ENCODE measurements around the gene DEFB128.

DEFB128 gene

DNA sequence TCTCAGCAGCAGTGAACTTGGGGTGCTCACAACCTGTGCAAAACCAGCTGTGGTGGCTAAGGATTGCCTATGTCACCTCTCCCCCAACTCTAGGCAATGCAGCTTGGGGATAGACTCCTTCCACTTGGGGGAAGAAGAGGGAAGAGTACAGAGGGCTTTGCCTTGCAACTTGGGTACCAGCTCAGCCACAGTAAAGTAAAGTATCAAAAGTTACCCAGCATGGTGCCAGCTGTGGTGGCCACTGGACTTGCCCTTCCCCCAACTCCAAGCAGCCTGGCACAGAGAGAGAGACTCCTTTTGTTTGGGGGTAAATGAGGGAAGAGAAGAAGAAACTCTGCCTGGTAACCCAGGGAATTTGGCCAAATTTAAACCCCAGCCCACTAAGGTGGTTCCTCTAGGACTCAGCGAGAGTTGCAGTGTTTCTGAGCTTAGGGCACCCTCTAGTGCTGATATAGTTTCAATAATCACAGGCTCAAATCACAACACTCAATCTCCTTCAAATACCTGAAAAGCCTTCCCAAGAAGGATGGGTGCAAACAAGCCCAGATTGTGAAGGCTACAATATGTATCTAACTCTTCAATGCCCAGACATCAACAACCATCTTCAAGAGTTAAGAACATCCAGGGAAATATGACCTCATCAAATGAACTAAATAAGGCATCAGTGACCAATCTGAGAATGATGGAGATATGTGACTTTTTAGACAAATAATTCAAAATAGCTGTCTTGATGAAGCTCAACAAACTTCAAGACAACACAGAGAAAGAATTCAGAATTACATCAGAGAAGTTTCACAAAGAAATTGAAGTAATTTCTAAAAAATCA is 30.0 kb upstream of the DEFB128 start:
- Histone ChIP-seq H2BK15ac (ENCODE audit: low read length) (no peak overlapping the region), H3K18ac (ENCODE audit: low read length) (no peak overlapping the region), H3K9me3 (replicated peaks in 1 of 2; ENCODE audit: control insufficient read depth in 2 of 2, insufficient read depth in 1 of 2, low read depth in 1 of 2, low read length in 2 of 2) (no peaks in the 10 kb centered on the region), H2AFZ (ENCODE audit: low read length) (no peak overlapping the region), H2AK5ac (ENCODE audit: low read depth, low read length) (no peak overlapping the region), H2BK5ac (ENCODE audit: low read length) (no peak overlapping the region), H3K36me3 (replicated peaks in 1 of 2; ENCODE audit: control insufficient read depth in 2 of 2, insufficient read depth in 2 of 2, low read length in 2 of 2) (no peaks in the 10 kb centered on the region), H4K8ac (ENCODE audit: low read depth, low read length) (no peak overlapping the region), H3K27ac (replicated peaks; ENCODE audit: low read length) (no peak overlapping the region), H4K91ac (ENCODE audit: low read depth, low read length, poor library complexity) (no peak overlapping the region), H3K27me3 (ENCODE audit: control insufficient read depth in 3 of 3, insufficient read depth in 3 of 3, low read depth in 1 of 3, low read length in 3 of 3) (peaks cover 0 to 10% (median 0%) of the 10 kb centered on the region in 3 experiments), H3K79me1 (ENCODE audit: low read depth, low read length) (no peaks in the 10 kb centered on the region), H2BK120ac (ENCODE audit: low read depth, low read length) (no peak overlapping the region), H3K4ac (ENCODE audit: low read length) (no peak overlapping the region), H3K4me3 (ENCODE audit: low read length in 2 of 2) (no peak overlapping the region), H3K9ac (ENCODE audit: low read depth, low read length, poor library complexity) (no peak overlapping the region), H3K14ac (ENCODE audit: low read length) (no peak overlapping the region), H2BK12ac (ENCODE audit: low read length) (no peak overlapping the region), H3K23ac (ENCODE audit: low read depth, low read length, poor library complexity) (no peak overlapping the region), H3K4me2 (ENCODE audit: insufficient read depth, low read length, poor library complexity, severe bottlenecking) (no peak overlapping the region), H3K4me1 (ENCODE audit: control insufficient read depth in 2 of 2, insufficient read depth in 1 of 2, low read depth in 1 of 2, low read length in 2 of 2) (peaks cover 0 to 2% of the 10 kb centered on the region in 2 donors)
- no peak for DNase-seq (ENCODE audit: low spot score)
- no CpG with 5 or more reads among the region's 1 CpG for WGBS, 2 donors (ENCODE audit: extremely low coverage in 2 of 2, insufficient read length in 2 of 2, insufficient replicate concordance in 1 of 2)

DNA sequence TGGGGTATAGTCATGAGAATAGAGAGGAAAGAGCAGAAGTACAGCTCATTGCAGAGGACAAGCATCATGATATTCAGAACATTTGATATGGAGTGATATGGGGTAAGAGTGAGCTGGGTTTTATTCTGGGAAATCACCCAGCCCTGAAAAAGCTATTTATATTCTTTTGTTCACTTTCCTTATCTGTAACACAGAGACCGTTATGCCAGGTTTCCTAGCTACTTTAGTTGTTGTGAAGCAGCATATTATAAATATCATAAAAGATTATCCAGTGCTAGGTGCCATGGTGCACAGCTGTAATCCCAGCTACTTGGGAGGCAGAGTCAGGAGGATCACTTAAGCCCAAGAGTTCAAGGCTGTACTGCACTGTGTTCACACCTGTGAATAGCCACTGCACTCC is 27.8 kb upstream of the DEFB128 start:
- H3K9ac ChIP-seq (ENCODE audit: low read depth, low read length, poor library complexity), result no peak overlapping the region
- H3K27ac ChIP-seq (replicated peaks; ENCODE audit: low read length), result no peak overlapping the region
- H2BK120ac ChIP-seq (ENCODE audit: low read depth, low read length), result no peak overlapping the region
- H3K18ac ChIP-seq (ENCODE audit: low read length), result no peak overlapping the region
- H3K4me2 ChIP-seq (ENCODE audit: insufficient read depth, low read length, poor library complexity, severe bottlenecking), result no peak overlapping the region
- no peak overlapping the region for H2BK15ac ChIP-seq (ENCODE audit: low read length)
- no peak overlapping the region for H3K4me3 ChIP-seq (ENCODE audit: low read length in 2 of 2)
- no peak for DNase-seq (ENCODE audit: low spot score)
- no peak overlapping the region for H3K23ac ChIP-seq (ENCODE audit: low read depth, low read length, poor library complexity)
- H3K14ac ChIP-seq (ENCODE audit: low read length), result no peak overlapping the region
- H3K4ac ChIP-seq (ENCODE audit: low read length), result no peak overlapping the region
- no peaks in the 10 kb centered on the region for H3K9me3 ChIP-seq (replicated peaks in 1 of 2; ENCODE audit: control insufficient read depth in 2 of 2, insufficient read depth in 1 of 2, low read depth in 1 of 2, low read length in 2 of 2)
- peaks cover 0 to 2% of the 10 kb centered on the region in 2 donors for H3K4me1 ChIP-seq (ENCODE audit: control insufficient read depth in 2 of 2, insufficient read depth in 1 of 2, low read depth in 1 of 2, low read length in 2 of 2)
- no peaks in the 10 kb centered on the region for H3K36me3 ChIP-seq (replicated peaks in 1 of 2; ENCODE audit: control insufficient read depth in 2 of 2, insufficient read depth in 2 of 2, low read length in 2 of 2)
- no peak overlapping the region for H2BK12ac ChIP-seq (ENCODE audit: low read length)
- H4K8ac ChIP-seq (ENCODE audit: low read depth, low read length), result no peak overlapping the region
- H2AK5ac ChIP-seq (ENCODE audit: low read depth, low read length), result no peak overlapping the region
- no peak overlapping the region for H2AFZ ChIP-seq (ENCODE audit: low read length)
- no peak overlapping the region for H4K91ac ChIP-seq (ENCODE audit: low read depth, low read length, poor library complexity)
- no peak overlapping the region for H2BK5ac ChIP-seq (ENCODE audit: low read length)
- peaks cover 0 to 14% (median 0%) of the 10 kb centered on the region in 3 experiments for H3K27me3 ChIP-seq (ENCODE audit: control insufficient read depth in 3 of 3, insufficient read depth in 3 of 3, low read depth in 1 of 3, low read length in 3 of 3)
- no CpG with 5 or more reads among the region's 1 CpG for WGBS, 2 donors (ENCODE audit: extremely low coverage in 2 of 2, insufficient read length in 2 of 2, insufficient replicate concordance in 1 of 2)
- H3K79me1 ChIP-seq (ENCODE audit: low read depth, low read length), result no peaks in the 10 kb centered on the region

DNA sequence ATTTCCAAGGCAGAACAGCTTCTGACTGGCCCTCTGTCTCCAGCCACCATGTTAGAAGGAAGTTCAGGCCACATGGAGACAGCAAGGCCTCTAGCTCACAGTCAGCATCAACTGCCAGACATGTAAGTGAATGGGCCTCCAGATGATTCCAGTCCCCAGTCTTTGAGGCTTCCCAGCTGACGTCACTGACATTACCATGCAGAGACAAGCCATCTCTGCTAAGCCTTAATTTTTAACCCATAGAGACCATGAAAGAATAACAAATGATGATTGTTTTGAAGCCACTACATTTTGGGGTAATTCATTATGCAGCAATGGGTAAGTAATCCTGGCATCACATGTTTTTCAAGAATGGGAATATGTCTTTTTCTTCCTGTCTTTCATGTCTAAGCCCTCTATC is 26.3 kb upstream of the DEFB128 start:
- H3K27ac ChIP-seq (replicated peaks; ENCODE audit: low read length), result no peak overlapping the region
- WGBS, 2 donors (ENCODE audit: extremely low coverage in 2 of 2, insufficient read length in 2 of 2, insufficient replicate concordance in 1 of 2), result no CpG with 5 or more reads among the region's 1 CpG
- no peaks in the 10 kb centered on the region for H3K9me3 ChIP-seq (replicated peaks in 1 of 2; ENCODE audit: control insufficient read depth in 2 of 2, insufficient read depth in 1 of 2, low read depth in 1 of 2, low read length in 2 of 2)
- no peak overlapping the region for H3K14ac ChIP-seq (ENCODE audit: low read length)
- H3K4me2 ChIP-seq (ENCODE audit: insufficient read depth, low read length, poor library complexity, severe bottlenecking), result no peak overlapping the region
- H2AFZ ChIP-seq (ENCODE audit: low read length), result no peak overlapping the region
- no peak for DNase-seq (ENCODE audit: low spot score)
- H3K27me3 ChIP-seq (ENCODE audit: control insufficient read depth in 3 of 3, insufficient read depth in 3 of 3, low read depth in 1 of 3, low read length in 3 of 3), result peaks cover 0 to 23% (median 0%) of the 10 kb centered on the region in 3 experiments
- no peak overlapping the region for H2AK5ac ChIP-seq (ENCODE audit: low read depth, low read length)
- H3K4ac ChIP-seq (ENCODE audit: low read length), result no peak overlapping the region
- no peak overlapping the region for H3K9ac ChIP-seq (ENCODE audit: low read depth, low read length, poor library complexity)
- H2BK15ac ChIP-seq (ENCODE audit: low read length), result no peak overlapping the region
- H4K91ac ChIP-seq (ENCODE audit: low read depth, low read length, poor library complexity), result no peak overlapping the region
- H4K8ac ChIP-seq (ENCODE audit: low read depth, low read length), result no peak overlapping the region
- H3K18ac ChIP-seq (ENCODE audit: low read length), result no peak overlapping the region
- H3K4me1 ChIP-seq (ENCODE audit: control insufficient read depth in 2 of 2, insufficient read depth in 1 of 2, low read depth in 1 of 2, low read length in 2 of 2), result peaks cover 0 to 2% of the 10 kb centered on the region in 2 donors
- no peak overlapping the region for H3K23ac ChIP-seq (ENCODE audit: low read depth, low read length, poor library complexity)
- no peak overlapping the region for H2BK120ac ChIP-seq (ENCODE audit: low read depth, low read length)
- H2BK5ac ChIP-seq (ENCODE audit: low read length), result no peak overlapping the region
- H2BK12ac ChIP-seq (ENCODE audit: low read length), result no peak overlapping the region
- no peaks in the 10 kb centered on the region for H3K36me3 ChIP-seq (replicated peaks in 1 of 2; ENCODE audit: control insufficient read depth in 2 of 2, insufficient read depth in 2 of 2, low read length in 2 of 2)
- no peaks in the 10 kb centered on the region for H3K79me1 ChIP-seq (ENCODE audit: low read depth, low read length)
- H3K4me3 ChIP-seq (ENCODE audit: low read length in 2 of 2), result no peak overlapping the region

DNA sequence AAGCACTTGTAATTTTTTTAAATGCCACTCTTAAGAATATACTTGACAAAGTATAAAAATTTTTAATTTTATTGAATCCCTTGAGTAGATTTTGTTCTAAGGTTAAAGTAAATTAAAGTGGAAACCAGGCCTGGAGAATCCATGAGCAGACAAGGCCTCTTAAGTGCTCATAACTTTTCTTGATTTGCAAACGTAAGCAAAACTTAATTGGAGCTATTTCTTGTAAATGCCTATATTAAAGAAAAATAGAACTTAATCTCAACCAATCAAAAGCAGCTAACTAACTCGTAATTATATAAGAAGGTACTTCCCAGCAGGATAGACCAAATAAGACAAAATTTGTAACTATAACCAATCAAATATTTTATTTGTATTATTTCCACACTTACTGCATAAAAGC is 24.9 kb upstream of the DEFB128 start:
- no peak overlapping the region for H4K8ac ChIP-seq (ENCODE audit: low read depth, low read length)
- H3K27ac ChIP-seq (replicated peaks; ENCODE audit: low read length), result no peak overlapping the region
- no peak overlapping the region for H2AK5ac ChIP-seq (ENCODE audit: low read depth, low read length)
- no peak overlapping the region for H3K4me2 ChIP-seq (ENCODE audit: insufficient read depth, low read length, poor library complexity, severe bottlenecking)
- H2BK12ac ChIP-seq (ENCODE audit: low read length), result no peak overlapping the region
- no peaks in the 10 kb centered on the region for H3K79me1 ChIP-seq (ENCODE audit: low read depth, low read length)
- no peak overlapping the region for H2BK5ac ChIP-seq (ENCODE audit: low read length)
- H3K4me1 ChIP-seq (ENCODE audit: control insufficient read depth in 2 of 2, insufficient read depth in 1 of 2, low read depth in 1 of 2, low read length in 2 of 2), result peaks cover 0 to 2% of the 10 kb centered on the region in 2 donors
- no peak overlapping the region for H2AFZ ChIP-seq (ENCODE audit: low read length)
- no CpG with 5 or more reads among the region's 2 CpGs for WGBS, 2 donors (ENCODE audit: extremely low coverage in 2 of 2, insufficient read length in 2 of 2, insufficient replicate concordance in 1 of 2)
- no peak overlapping the region for H3K14ac ChIP-seq (ENCODE audit: low read length)
- no peaks in the 10 kb centered on the region for H3K36me3 ChIP-seq (replicated peaks in 1 of 2; ENCODE audit: control insufficient read depth in 2 of 2, insufficient read depth in 2 of 2, low read length in 2 of 2)
- H3K4ac ChIP-seq (ENCODE audit: low read length), result no peak overlapping the region
- H2BK120ac ChIP-seq (ENCODE audit: low read depth, low read length), result no peak overlapping the region
- H4K91ac ChIP-seq (ENCODE audit: low read depth, low read length, poor library complexity), result no peak overlapping the region
- H2BK15ac ChIP-seq (ENCODE audit: low read length), result no peak overlapping the region
- no peak overlapping the region for H3K4me3 ChIP-seq (ENCODE audit: low read length in 2 of 2)
- H3K23ac ChIP-seq (ENCODE audit: low read depth, low read length, poor library complexity), result no peak overlapping the region
- H3K9me3 ChIP-seq (replicated peaks in 1 of 2; ENCODE audit: control insufficient read depth in 2 of 2, insufficient read depth in 1 of 2, low read depth in 1 of 2, low read length in 2 of 2), result no peaks in the 10 kb centered on the region
- no peak overlapping the region for H3K18ac ChIP-seq (ENCODE audit: low read length)
- no peak overlapping the region for H3K9ac ChIP-seq (ENCODE audit: low read depth, low read length, poor library complexity)
- H3K27me3 ChIP-seq (ENCODE audit: control insufficient read depth in 3 of 3, insufficient read depth in 3 of 3, low read depth in 1 of 3, low read length in 3 of 3), result peaks cover 0 to 30% (median 0%) of the 10 kb centered on the region in 3 experiments
- no peak for DNase-seq (ENCODE audit: low spot score)
